ENCODE data around the gene ATP8B2.
"Not testable (repeated sequence)": the region's sequence is repeated elsewhere in the genome, so short reads cannot be mapped to it uniquely, and the experiment has no call there.

Gene ATP8B2

GRCh38 chr1:154346276-154346917 is 21.1 kb downstream of the ATP8B2 start:
- no peak for DNase-seq (ENCODE audit: low spot score)

- DNase-seq (ENCODE audit: low spot score): no peak
Measured at GRCh38 chr1:154347961-154348360, 22.6 kb downstream of the ATP8B2 start.

- no peak for DNase-seq (ENCODE audit: low spot score)
Measured at GRCh38 chr1:154348429-154349076, 23.2 kb downstream of the ATP8B2 start.

- DNase-seq (ENCODE audit: low spot score): no peak
Measured at GRCh38 chr1:154349121-154349520, 23.8 kb downstream of the ATP8B2 start.

- no peak for DNase-seq (ENCODE audit: low spot score)
Measured at GRCh38 chr1:154350383-154350782, 25.1 kb downstream of the ATP8B2 start.

GRCh38 chr1:154351363-154352068 is 26.2 kb downstream of the ATP8B2 start:
- DNase-seq (ENCODE audit: low spot score): no peak

DNA sequence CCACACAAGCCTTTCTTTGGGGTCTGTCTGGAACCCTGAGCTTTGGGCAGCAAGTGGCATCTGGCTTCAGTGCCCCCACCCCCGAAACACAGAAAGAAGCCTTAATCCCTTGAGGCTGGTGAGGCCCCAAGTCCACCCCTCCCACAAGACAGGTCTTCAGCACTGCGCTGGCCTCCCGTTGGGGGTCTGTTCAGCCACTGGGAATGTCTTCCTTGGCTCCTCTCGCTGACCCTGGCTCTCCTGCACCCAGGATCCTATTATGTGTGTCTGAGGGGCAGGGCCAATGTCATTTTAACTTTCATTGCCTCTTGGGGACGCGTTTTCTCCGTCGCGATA is 26.9 kb downstream of the ATP8B2 start:
- no peak for DNase-seq (ENCODE audit: low spot score)

DNA sequence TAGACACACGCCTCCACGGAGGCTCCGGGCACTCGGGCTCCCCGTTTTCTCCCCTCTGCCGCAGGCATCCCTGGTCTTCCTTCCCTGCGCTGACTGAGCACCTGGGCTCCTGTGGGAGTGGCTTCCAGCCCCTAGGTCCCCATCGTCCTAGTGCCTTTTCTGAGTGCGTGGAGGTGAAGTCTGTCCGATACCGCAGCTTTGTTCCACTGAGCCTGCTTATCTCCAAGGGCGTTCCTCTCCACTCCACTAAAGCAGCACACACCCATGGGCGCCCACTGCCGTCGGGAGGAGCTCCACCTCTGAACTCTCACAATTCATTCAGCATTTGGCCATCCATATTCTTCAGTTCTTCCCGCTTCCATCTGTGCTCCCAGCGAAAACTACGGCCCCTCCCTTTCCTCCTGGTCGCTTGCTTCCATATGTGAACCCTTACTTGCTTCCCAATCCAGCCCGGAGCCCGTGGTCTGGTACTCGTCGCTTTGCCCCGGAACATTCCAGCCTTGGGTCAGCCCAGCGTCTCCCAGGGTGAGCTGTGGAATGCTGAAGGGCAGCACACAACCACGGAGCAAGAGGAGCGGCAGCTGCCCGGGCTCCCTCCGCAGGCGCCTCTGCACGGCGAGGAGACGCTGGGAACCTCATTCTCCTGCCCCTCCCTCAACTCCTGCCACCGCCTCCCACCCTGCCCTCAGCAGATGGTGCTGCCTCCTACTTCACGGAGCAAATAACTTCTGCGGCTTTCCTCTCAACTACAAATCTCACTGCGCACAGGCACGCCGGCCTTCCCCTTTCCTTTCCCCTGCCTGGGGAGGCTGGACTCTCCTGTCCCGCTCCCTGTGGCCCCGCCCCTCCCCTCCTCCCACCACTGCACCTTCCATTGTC is 27.5 kb downstream of the ATP8B2 start:
- peak; percentile 59 for DNase-seq (ENCODE audit: low spot score)

GRCh38 chr1:154353460-154353904 is 28.2 kb downstream of the ATP8B2 start:
- peak; percentile 55 for DNase-seq (ENCODE audit: low spot score)

DNA sequence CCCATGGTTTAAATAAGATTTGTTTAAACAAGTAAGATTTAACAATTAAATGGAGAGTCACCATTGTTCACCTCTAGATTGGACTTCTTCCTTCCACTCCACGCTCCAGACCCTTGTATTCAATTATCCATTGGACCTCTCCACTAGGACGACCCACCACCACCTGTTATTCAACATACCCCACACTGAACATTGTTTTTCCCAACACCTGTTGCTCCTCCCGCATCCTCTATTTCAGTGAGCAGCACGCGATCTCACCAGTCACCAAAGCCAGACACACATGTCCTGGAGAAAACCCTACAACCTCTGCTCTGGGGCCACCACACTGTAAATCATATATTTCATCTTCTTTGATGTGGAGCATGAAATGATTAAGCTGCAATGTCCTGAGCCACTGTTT is 28.6 kb downstream of the ATP8B2 start:
- no peak for DNase-seq (ENCODE audit: low spot score)

DNA sequence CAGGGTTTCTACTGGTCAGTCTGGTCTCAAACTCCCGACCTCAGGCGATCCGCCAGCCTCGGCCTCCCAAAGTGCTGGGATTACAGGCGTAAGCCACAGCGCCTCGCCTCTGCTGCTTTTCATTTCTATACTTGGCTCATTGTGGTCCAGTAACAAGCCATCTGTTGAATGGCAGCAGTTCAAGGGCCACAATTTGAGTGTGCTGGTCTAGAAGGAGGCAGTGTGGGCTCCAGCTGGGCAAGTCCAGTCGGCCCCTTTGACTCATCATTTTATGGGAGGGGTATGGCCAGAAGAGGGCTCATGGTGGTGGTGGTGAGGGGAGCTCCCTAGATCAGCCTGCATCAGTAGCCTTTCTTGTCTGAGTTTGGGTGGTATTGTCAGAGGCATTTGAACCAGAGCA is 33.2 kb downstream of the ATP8B2 start:
- no peak for DNase-seq (ENCODE audit: low spot score)

- DNase-seq (ENCODE audit: low spot score): no peak
Measured at GRCh38 chr1:154360288-154360687, 35.0 kb downstream of the ATP8B2 start.

GRCh38 chr1:154360881-154361280 is 35.6 kb downstream of the ATP8B2 start:
- DNase-seq (ENCODE audit: low spot score): not testable (repeated sequence)

DNA sequence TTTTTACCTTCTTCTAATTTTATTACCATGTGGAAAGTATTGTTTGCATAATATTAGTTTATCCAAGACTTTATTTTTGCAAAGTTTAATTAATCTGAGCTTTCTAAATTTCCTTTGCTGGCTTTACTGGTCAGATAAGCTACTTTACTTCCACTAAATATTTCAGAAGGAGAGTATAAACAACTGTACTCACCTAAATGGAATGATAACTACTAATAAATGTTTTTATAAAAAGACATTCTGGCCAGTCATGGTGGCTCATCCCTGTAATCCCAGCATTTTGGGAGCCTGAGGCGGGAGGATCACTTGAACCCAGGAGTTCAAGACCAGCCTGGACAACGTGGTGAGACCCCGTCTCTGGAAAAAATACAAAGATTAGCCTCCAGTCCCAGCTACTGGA is 36.0 kb downstream of the ATP8B2 start:
- no peak for DNase-seq (ENCODE audit: low spot score)

DNA sequence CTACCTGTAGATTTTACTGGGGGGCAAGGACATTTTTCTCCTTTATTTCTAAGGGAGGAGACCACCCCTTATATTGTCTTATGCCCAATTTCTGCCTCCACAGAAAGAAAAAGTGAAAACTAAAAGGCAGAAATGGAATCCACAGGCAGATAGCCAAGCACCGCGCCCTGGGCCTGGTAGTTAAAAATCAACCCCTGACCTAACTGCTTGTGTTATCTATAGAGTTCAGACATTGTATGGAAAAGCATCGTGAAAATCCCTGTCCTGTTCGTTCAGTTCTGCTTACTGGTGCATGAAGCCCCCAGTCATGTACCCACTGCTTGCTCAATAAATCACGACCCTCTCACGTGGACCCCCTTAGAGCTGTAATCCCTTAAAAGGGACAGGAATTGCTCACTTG is 46.1 kb downstream of the ATP8B2 start:
- no peak for DNase-seq (ENCODE audit: low spot score)

DNA sequence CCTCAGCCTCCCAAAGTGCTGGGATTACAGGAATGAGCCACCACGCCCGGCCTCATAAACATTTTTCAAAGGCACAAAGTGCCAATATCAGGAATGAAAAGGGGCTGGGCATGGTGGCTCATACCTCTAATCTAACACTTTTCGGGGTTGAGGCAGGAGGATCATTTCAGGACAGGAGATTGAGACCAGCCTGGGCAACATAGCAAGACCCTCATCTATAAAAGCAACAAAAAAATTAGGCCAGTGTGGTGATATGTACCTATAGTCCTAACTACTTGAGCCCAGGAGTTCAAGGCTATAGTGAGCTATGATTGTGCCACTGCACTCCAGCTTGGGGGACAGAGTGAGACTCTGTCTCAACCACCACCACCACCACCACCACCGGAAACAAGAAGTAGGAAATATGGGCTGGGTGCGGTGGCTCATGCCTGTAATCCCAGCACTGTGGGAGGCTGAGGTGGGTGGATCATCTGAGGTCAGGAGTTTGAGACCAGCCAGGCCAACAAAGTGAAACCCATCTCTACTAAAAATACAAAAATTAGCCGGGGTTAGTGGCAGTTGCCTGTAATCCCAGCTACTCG is 48.5 kb downstream of the ATP8B2 start:
- DNase-seq (ENCODE audit: low spot score): not testable (repeated sequence)

DNA sequence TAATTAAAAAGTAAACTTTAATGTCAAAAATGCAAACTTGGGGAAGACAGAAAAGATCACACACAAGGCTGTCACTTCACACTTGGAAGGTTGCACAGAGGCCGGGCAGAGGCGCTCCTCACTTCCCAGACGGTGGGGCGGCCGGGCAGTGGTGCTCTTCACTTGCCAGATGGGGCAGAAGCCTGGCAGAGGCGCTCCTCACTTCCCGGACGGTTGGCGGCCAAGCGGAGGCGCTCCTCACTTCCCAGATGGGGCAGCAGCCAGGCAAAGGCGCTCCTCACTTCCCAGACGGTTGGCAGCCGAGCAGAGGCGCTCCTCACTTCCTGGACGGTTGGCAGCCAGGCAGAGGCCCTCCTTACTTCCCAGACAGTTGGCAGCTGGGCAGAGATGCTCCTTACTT is 54.0 kb downstream of the ATP8B2 start:
- DNase-seq (ENCODE audit: low spot score): no peak

DNA sequence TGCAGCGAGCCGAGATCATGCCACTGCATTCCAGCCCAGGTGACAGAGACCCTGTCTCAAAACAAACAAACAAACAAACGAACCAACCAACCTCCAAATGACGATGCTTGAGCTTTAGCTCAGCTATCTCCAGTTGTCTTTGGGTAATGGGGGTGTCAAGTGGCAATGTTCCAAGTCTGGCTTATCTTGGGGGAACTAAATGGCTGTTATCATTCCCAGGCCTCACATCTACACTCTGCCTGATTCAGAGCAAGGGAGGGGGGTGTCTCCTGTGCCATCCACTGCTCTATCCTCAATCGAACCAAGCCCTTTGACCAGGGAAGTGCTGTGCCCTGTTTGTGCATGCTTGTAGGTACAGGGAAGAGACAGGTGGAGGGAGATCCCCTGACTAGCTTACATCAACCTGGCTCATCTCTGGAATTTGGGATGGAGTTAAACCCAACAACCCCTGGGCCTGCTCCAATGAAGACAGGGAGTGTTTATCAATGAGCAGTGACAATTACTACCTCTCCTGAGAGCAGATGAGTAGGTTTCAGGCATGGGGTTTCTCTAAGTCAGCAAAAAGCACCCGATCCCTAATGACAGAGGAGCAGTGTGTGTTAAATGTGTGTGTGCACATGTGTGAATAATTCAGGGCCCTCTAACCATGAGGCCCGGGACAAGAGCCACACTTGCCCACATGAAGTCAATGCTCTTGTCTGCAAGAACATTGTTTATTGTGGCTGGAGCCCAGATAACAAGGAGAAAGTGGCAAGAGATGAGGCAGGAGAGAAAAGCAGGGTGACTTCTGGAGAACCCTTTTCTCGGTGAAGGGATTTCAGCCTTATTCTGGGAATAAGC is 59.5 kb downstream of the ATP8B2 start:
- no peak for DNase-seq (ENCODE audit: low spot score)

DNA sequence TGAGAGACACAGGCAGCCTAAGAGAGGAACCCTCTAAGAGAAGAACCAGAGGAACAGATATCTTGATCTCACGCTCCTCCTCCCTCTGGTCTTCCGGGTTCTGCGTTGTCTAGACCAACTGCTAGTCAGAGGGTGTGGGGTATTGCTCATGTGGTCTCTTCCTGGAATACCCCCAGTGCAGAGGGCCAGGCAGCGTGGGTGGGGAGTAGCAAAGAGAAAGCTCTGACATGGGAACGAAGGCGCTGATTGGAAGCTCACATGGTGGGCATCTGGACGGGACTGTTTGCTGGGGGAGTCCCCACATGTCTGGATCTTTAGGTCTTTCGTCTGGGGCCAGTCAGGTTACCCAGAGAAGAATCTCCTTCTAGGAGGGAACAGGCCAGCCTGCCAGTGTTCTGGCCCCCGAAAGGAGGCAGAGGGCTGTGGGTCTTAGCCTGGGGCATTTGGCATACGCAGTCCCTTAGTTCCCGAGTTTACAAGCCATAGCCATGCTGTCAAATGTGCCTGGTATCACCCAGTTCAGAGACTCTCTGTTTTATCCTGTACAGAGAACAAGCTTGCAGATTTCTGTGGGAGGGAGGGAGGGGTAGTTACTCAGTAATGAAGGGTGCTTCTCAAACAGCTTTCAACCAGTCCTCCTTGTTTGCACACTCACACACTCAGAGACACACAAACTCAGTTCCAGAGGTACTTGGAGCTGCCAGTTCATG is 61.5 kb downstream of the ATP8B2 start:
- peak; percentile 62 for DNase-seq (ENCODE audit: low spot score)

GRCh38 chr1:154391086-154391770 is 65.9 kb downstream of the ATP8B2 start:
- no peak for DNase-seq (ENCODE audit: low spot score)
